Dermis microvascular lymphatic vessel endothelial cell (primary cell): ENCODE data around the gene BLACAT1. TPM values are rescaled to one million over a fixed set of nuclear protein-coding genes. Genes with fewer than 3 reads are reported as not detected.
"Not testable (repeated sequence)": the region's sequence is repeated elsewhere in the genome, so short reads cannot be mapped to it uniquely, and the experiment has no call there.

Source experiments
- DNase-seq, 2 donors: peaks; one replicate each; pipeline versions ENCODE4 v3.0.0 to v3.0.0-alpha.2; 2010; ENCODE audit warnings: low read depth in 2 of 2
- total RNA-seq: library from RNA; depleted of rRNA; stranded (reverse); fragments of >200 nt; gene quantifications from 2 replicates; pipeline ENCODE4 v1.2.1, GENCODE V29; 2014

Gene BLACAT1
- total RNA-seq, 1 donor from 2014 or later, result under 0.01 TPM

GRCh38 chr1:205442051-205442725 is 13.7 kb downstream of the BLACAT1 start:
- peak in 1 of 2 donors; percentile 26 for DNase-seq

- DNase-seq, result no peak
Observed at GRCh38 chr1:205441716-205442050, 14.2 kb downstream of the BLACAT1 start.

GRCh38 chr1:205441318-205441633 is 14.6 kb downstream of the BLACAT1 start:
- DNase-seq, result no peak

GRCh38 chr1:205440476-205441317 is 15.1 kb downstream of the BLACAT1 start:
- DNase-seq, result peak in 1 of 2 donors; percentile 44

GRCh38 chr1:205440121-205440475 is 15.7 kb downstream of the BLACAT1 start:
- no peak for DNase-seq

- peak; percentile 26 to 63 for DNase-seq
Observed at GRCh38 chr1:205438213-205439158, 17.4 kb downstream of the BLACAT1 start.

- no peak for DNase-seq
Observed at GRCh38 chr1:205437570-205437969, 18.3 kb downstream of the BLACAT1 start.

- peak in 1 of 2 donors; percentile 29 for DNase-seq
Observed at GRCh38 chr1:205436776-205437410, 19.0 kb downstream of the BLACAT1 start.

GRCh38 chr1:205435578-205436573 is 20.0 kb downstream of the BLACAT1 start:
- no peak for DNase-seq

- DNase-seq, result no peak
Observed at GRCh38 chr1:205434738-205435137, 21.1 kb downstream of the BLACAT1 start.

- not testable (repeated sequence) for DNase-seq
Observed at GRCh38 chr1:205432692-205433091, 23.2 kb downstream of the BLACAT1 start.

- DNase-seq, result no peak
Observed at GRCh38 chr1:205432116-205432515, 23.7 kb downstream of the BLACAT1 start.

- peak; percentile 11 to 43 for DNase-seq
Observed at GRCh38 chr1:205430696-205431305, 25.0 kb downstream of the BLACAT1 start.

GRCh38 chr1:205429762-205430695 is 25.8 kb downstream of the BLACAT1 start:
- DNase-seq, result no peak

- no peak for DNase-seq
Observed at GRCh38 chr1:205424901-205425600, 30.8 kb downstream of the BLACAT1 start.

GRCh38 chr1:205423814-205424399 is 31.9 kb downstream of the BLACAT1 start:
- no peak for DNase-seq

- DNase-seq, result no peak
Observed at GRCh38 chr1:205422993-205423642, 32.7 kb downstream of the BLACAT1 start.
